HEK293T (cell line): ENCODE measurements around the gene CTSH.

Source experiments
- CTCF ChIA-PET: fragments of 350-600 bp; formaldehyde crosslinking; extraction: SDS; loops from one replicate; lab custom pipeline; 2021; ENCODE audit warnings: antibody characterized with exemption, inconsistent platforms; lab: Yijun Ruan, JAX
- POLR2A ChIA-PET: fragments of 350-600 bp; formaldehyde crosslinking; extraction: SDS; loops from one replicate; lab custom pipeline; 2020; ENCODE audit warnings: antibody characterized with exemption, inconsistent platforms; lab: Yijun Ruan, JAX
- DNase-seq: peaks from one replicate; pipeline ENCODE4 v3.0.0; 2012; ENCODE audit warnings: mixed read lengths; ENCODE audit errors: extremely low spot score
- ARNT ChIP-seq: fragments of 450-650 bp; IDR thresholded peaks from 2 replicates; pipeline ENCODE4 v1.6.1; 2017; ENCODE audit warnings: mild to moderate bottlenecking
- BHLHE40 ChIP-seq: fragments of 450-650 bp; IDR thresholded peaks from 2 replicates; pipeline ENCODE4 v1.6.1; 2016; ENCODE audit warnings: mild to moderate bottlenecking, moderate library complexity, borderline replicate concordance
- CTBP1 ChIP-seq: fragments of 450-650 bp; IDR thresholded peaks from 2 replicates; pipeline ENCODE4 v1.6.1; 2016; ENCODE audit warnings: borderline replicate concordance
- ELF4 ChIP-seq: fragments of 450-650 bp; IDR thresholded peaks from 2 replicates; pipeline ENCODE4 v1.6.1; 2017; ENCODE audit warnings: antibody characterized with exemption
- FOXA1 ChIP-seq: fragments of 450-650 bp; IDR thresholded peaks from 2 replicates; pipeline ENCODE4 v1.6.1; 2016; ENCODE audit warnings: mild to moderate bottlenecking
- FOXK2 ChIP-seq: fragments of 450-650 bp; IDR thresholded peaks from 2 replicates; pipeline ENCODE4 v1.6.1; 2016; ENCODE audit warnings: mild to moderate bottlenecking
- FOXM1 ChIP-seq: fragments of 450-650 bp; IDR thresholded peaks from 2 replicates; pipeline ENCODE4 v1.6.1; 2017; ENCODE audit warnings: mild to moderate bottlenecking, borderline replicate concordance
- HDGF ChIP-seq: fragments of 450-650 bp; IDR thresholded peaks from 2 replicates; pipeline ENCODE4 v1.6.1; 2017; ENCODE audit warnings: antibody characterized with exemption, borderline replicate concordance
- L3MBTL2 ChIP-seq: fragments of 450-650 bp; conservative IDR thresholded peaks from 2 replicates; pipeline ENCODE4 v1.6.1; 2016; ENCODE audit warnings: mild to moderate bottlenecking
- LEF1 ChIP-seq: fragments of 450-650 bp; IDR thresholded peaks from 2 replicates; pipeline ENCODE4 v1.6.1; 2017; ENCODE audit warnings: mild to moderate bottlenecking, borderline replicate concordance
- NFRKB ChIP-seq: fragments of 450-650 bp; IDR thresholded peaks from 2 replicates; pipeline ENCODE4 v1.6.1; 2016; ENCODE audit warnings: mild to moderate bottlenecking, moderate library complexity
- SP1 ChIP-seq: fragments of 450-650 bp; IDR thresholded peaks from 2 replicates; pipeline ENCODE4 v1.6.1; 2017
- SUZ12 ChIP-seq: fragments of 450-650 bp; IDR thresholded peaks from 2 replicates; pipeline ENCODE4 v1.6.1; 2016; ENCODE audit warnings: mild to moderate bottlenecking
- TARDBP ChIP-seq: fragments of 450-650 bp; IDR thresholded peaks from 2 replicates; pipeline ENCODE4 v1.6.1; 2016
- ZNF384 ChIP-seq: fragments of 450-650 bp; IDR thresholded peaks from 2 replicates; pipeline ENCODE4 v1.6.1; 2016
- TF ChIP-seq, protein P1 (sequence below): fragments of 450-650 bp; IDR thresholded peaks from 2 replicates; pipeline ENCODE4 v1.6.1; 2016

CTSH gene, protein sequence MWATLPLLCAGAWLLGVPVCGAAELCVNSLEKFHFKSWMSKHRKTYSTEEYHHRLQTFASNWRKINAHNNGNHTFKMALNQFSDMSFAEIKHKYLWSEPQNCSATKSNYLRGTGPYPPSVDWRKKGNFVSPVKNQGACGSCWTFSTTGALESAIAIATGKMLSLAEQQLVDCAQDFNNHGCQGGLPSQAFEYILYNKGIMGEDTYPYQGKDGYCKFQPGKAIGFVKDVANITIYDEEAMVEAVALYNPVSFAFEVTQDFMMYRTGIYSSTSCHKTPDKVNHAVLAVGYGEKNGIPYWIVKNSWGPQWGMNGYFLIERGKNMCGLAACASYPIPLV

DNA sequence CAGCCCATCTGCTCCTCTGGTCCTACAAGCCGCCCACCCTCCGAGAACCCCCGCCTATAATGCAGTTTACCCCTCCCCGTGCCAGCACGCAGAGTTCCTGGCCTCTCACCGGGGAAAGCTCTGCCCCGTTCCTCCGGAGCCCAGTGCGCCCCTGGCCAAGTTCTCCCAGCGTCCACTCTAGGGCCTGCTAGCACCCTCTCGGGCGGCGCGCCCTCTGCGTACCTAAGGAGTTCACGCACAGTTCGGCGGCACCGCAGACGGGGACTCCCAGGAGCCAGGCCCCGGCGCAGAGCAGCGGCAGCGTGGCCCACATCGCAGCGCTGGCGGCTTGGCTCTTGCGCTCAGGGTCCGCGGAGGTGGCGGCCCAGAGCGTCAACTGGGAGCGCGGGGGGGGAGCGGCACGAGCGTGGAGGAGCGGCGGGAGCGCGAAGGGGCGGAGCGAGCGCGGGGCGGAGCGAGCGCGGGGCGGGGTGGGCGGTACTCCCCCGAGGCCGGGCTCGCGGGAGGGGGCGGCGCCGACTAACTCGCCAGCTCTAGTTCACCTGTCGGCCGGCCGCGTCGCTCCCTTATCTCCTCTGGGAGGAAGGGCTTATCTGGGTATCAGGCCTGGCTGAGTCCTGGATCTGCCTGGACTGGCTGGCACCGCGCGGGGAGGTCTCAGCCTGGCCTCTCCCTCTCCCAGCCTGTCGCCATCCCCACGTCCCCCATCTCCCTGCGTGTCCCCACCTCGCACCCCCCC is at the start of gene CTSH:
CTSH (minus strand) TSS at position 378 of the 739 bp plus-strand sequence; CDS start at position 313, 65 bp downstream.
- CTCF ChIA-PET = interaction anchor here (1.2 kb wide), 1 partner anchor 83 kb away, joined by 3 read pairs; no protein-coding TSS in a partner anchor
- POLR2A ChIA-PET = no interaction called here
- no peak for TF ChIP-seq CTBP1
- peak; percentile 99 for TF ChIP-seq L3MBTL2
- DNase-seq = peak; percentile 91

DNA sequence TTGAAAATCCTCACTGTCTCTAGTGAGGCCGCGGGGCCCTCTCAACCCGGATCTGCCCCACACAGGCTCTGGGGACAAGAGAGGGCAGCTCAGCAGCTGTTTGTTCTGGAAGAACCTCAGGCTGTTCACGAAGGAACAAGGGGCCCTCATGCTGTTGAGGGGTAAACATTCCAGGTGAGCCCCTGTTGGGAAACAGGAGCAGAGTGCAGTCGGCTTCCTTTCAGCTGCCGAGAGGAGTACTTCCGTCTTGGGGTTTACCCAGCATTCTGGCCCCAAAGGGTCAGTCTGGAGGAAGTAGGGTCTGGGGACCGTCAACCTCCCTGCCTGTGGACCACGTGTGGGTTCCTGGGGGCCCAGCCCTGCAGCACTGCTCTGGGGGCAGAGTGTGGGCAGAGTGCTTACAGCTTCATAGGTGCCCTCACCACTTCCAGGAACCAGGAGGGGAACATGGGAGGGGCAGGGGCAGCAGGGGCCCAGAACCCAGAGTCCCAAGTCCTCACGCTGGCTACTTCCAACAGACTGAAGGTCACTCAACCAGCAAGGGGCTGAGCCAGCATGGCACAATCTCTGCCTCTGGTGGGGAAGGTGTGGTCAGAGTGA is 49.2 kb upstream of the CTSH start:
- DNase-seq = no peak
- POLR2A ChIA-PET = no interaction called here
- TF ChIP-seq ZNF384 = no peak
- CTCF ChIA-PET = interaction anchor here (1.0 kb wide), 1 partner anchor 14 kb away, joined by 3 read pairs; no protein-coding TSS in a partner anchor

DNA sequence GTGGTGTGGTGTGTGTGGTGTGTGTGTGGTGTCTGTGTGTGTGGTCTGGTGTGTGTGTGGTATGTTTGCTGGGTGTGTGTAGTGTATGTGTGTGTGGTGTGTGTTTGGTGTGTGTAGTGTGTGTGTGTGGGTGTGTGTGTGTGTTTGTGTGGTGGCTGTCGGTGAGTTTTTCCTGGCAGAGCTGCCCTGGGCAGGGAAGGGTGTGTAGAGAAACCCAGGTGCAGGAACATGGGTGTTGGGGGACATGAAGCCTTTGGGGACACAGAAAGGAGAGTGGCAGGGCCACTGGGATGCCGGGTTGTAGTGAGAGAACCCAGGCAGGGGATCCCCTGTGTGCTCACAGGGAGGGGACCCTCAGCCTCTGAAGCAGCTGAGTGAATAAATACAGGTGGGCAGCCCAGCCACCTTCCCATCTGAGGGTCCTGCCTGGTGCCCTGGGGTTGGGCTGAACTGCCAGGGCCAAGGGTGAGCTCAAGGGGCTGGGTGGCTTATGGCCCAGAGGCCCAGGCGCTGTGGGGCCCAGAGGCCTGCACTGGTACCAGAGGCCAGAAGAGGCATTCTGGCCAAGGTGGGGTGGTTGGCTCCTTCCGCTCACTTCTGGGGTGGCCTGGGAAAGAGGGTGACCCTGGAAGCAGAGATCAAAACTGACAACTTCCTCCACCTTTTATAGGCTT is 48.5 kb upstream of the CTSH start:
- no peak for DNase-seq
- no peak for TF ChIP-seq CTBP1
- TF ChIP-seq BHLHE40 = no peak
- TF ChIP-seq ARNT = no peak
- no peak for TF ChIP-seq FOXM1
- TF ChIP-seq L3MBTL2 = no peak
- TF ChIP-seq FOXA1 = no peak
- no peak for TF ChIP-seq HDGF
- TF ChIP-seq, protein P1, sequence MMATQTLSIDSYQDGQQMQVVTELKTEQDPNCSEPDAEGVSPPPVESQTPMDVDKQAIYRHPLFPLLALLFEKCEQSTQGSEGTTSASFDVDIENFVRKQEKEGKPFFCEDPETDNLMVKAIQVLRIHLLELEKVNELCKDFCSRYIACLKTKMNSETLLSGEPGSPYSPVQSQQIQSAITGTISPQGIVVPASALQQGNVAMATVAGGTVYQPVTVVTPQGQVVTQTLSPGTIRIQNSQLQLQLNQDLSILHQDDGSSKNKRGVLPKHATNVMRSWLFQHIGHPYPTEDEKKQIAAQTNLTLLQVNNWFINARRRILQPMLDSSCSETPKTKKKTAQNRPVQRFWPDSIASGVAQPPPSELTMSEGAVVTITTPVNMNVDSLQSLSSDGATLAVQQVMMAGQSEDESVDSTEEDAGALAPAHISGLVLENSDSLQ = no peak
- TF ChIP-seq TARDBP = no peak
- TF ChIP-seq FOXK2 = no peak
- no peak for TF ChIP-seq SP1
- TF ChIP-seq ELF4 = no peak
- no peak for TF ChIP-seq SUZ12
- TF ChIP-seq ZNF384 = no peak
- no peak for TF ChIP-seq NFRKB
- ChIA-PET POLR2A (no interaction called here), CTCF (interaction anchor here (1.0 kb wide), 1 partner anchor 14 kb away, joined by 3 read pairs; no protein-coding TSS in a partner anchor)

GRCh38 chr15:78992416-78993256 is 47.8 kb upstream of the CTSH start:
- ChIA-PET CTCF (interaction anchor here (1.0 kb wide), 1 partner anchor 13 kb away, joined by 3 read pairs; no protein-coding TSS in a partner anchor), POLR2A (no interaction called here)
- DNase-seq = no peak
- TF ChIP-seq NFRKB = no peak
- TF ChIP-seq, protein P1 = no peak
- no peak for TF ChIP-seq CTBP1
- no peak for TF ChIP-seq FOXM1
- no peak for TF ChIP-seq TARDBP
- no peak for TF ChIP-seq L3MBTL2
- TF ChIP-seq LEF1 = no peak
- no peak for TF ChIP-seq HDGF
- no peak for TF ChIP-seq FOXA1
- TF ChIP-seq SUZ12 = no peak
- no peak for TF ChIP-seq ELF4
- TF ChIP-seq FOXK2 = no peak
- TF ChIP-seq ARNT = no peak
- no peak for TF ChIP-seq ZNF384
- no peak for TF ChIP-seq SP1
- TF ChIP-seq BHLHE40 = no peak

- TF ChIP-seq BHLHE40 (no peak), L3MBTL2 (no peak)
- TF ChIP-seq, protein P1 = no peak
- POLR2A ChIA-PET = no interaction called here
- CTCF ChIA-PET = no interaction called here
- DNase-seq = no peak
Measured at GRCh38 chr15:78991879-78992278, 47.0 kb upstream of the CTSH start.
